ENCODE results near the gene UGGT1.

DNA sequence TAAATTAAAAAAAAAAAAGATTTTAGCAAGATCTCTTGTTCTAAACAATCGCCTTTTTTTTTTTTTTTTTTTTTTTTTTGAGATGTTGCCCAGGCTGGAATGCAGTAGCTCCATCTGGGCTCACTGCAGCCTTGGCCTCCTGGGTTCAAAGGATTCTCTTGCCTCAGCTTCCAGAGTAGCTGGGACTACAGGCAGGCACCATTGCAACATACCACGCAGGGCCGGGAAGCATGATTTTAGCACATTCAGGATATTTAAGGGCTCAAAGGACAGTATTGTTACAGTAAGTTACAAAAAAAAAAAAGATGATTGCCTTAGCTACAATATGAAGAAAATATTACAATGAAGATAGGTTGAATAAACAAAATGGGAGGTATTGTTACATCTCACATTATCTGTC is 33.7 kb upstream of the UGGT1 start:
- TF ChIP-seq, protein P1, sequence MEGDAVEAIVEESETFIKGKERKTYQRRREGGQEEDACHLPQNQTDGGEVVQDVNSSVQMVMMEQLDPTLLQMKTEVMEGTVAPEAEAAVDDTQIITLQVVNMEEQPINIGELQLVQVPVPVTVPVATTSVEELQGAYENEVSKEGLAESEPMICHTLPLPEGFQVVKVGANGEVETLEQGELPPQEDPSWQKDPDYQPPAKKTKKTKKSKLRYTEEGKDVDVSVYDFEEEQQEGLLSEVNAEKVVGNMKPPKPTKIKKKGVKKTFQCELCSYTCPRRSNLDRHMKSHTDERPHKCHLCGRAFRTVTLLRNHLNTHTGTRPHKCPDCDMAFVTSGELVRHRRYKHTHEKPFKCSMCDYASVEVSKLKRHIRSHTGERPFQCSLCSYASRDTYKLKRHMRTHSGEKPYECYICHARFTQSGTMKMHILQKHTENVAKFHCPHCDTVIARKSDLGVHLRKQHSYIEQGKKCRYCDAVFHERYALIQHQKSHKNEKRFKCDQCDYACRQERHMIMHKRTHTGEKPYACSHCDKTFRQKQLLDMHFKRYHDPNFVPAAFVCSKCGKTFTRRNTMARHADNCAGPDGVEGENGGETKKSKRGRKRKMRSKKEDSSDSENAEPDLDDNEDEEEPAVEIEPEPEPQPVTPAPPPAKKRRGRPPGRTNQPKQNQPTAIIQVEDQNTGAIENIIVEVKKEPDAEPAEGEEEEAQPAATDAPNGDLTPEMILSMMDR (conservative IDR thresholded peaks at IDR 0.05; ENCODE audit: low read depth, low read length), result no peak
- no peak for TF ChIP-seq EZH2 (IDR thresholded peaks at IDR 0.05; ENCODE audit: borderline replicate concordance, low read depth, low read length, poor library complexity, severe bottlenecking)
